ENCODE data around the gene POLG2.
"Not testable (repeated sequence)": the region's sequence is repeated elsewhere in the genome, so short reads cannot be mapped to it uniquely, and the experiment has no call there.

POLG2 gene

DNA sequence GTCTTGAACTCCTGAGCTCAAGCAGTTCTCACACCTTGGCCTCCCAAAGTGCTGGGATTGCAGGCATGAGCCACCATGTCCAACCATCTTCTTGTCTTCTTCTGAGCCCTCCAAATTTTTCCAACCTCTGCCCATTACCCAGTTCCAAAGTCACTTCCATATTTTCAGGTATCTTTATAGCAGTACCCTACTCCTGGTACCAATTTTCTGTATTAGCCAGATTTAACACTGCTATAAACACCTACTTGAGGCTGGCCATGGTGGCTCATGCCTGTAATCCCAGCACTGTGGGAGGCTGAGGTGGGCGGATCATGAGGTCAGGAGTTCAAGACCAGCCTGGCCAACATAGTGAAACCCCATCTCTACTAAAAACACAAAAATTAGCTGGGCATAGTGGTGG is 57.3 kb downstream of the POLG2 start:
- DNase-seq, result not testable (repeated sequence)

DNA sequence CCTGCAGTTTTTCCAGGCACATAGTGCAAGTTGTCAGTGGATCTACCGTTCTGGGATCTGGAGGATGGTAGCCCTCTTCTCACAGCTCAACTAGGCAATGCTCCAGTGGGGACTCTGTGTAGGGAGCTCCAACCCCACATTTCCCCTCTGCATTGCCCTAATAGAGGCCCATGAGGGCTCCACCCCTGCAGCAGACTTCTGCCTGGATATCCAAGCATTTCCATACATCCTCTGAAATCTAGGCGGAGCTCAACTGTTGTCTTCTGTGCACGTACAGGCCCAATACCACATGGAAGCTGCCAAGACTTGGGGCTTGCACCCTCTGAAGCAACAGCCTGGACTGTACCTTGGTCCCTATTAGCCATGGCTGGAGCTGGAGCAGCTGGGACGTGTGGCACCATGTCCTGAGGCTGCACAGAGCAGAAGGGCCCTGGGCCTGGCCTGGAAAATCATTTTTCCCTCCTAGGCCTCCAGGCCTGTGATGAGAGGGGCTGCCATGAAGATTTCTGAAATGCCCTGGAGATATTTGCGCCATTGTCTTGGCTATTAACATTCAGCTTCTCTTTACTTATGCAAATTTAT is 58.8 kb downstream of the POLG2 start:
- no peak for DNase-seq

DNA sequence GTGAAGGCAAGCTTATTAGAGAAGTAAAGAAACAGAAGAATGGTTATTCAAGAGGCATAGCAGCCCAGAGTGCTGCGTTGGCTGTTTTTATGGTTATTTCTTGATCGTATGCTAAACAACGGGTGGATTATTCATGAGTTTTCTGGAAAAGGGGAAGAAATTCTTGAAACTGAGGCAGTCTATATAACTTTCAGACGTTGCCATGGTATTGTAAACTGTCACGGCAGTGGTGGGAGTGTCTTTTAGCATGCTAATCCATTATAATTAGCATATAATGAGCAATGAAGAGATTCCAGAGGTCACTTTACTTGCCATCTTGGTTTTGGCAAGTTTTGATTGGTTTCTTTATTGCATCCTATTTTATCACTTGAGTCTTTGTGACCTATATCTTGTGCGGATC is 65.3 kb downstream of the POLG2 start:
- DNase-seq, result no peak

DNA sequence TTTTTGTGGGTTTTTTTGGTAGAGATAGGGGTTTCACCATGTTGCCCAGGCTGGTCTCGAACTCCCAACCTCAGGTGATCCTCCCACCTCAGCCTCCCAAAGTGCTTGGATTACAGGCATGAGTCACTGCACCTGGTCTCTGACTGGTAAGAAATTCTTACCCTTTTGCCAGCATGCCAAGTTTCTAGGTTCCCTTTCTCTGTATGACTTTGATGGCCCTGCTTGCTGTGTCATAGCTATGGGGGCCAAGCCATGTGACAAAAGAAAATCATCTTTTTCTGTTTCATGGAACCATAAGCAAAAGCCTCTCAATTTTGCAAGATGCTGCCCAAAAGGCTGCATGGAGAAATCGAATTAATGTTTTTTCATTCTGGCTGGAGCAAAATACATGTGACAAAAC is 66.8 kb downstream of the POLG2 start:
- DNase-seq, result not testable (repeated sequence)

DNA sequence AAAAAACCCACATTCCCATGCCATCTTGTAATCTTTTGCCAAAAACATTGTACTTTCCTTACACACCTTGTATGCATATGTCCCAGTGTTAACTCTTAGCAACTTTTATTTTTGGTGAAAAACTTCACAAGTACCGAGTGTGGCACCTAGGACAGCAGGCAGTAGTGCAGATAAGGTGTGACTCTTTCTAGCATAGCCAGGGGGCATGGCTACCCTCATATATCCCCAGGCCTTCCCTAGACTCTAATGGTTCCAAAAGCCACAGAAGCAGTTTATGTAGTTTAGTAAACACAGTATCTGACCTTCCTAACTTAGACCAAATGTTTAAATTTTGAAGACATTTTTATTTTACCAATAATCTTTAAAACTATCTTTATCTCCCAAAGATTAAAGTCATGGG is 68.4 kb downstream of the POLG2 start:
- no peak for DNase-seq

All from effector CD8-positive, alpha-beta T cell (primary cell).